ENCODE data around the gene PRKCA. TPM values are rescaled to one million over a fixed set of nuclear protein-coding genes. Genes with fewer than 3 reads are reported as not detected.
"Not testable (repeated sequence)": the region's sequence is repeated elsewhere in the genome, so short reads cannot be mapped to it uniquely, and the experiment has no call there.

Gene PRKCA
- total RNA-seq, 2 donors from 2014 or later: 6.5 to 6.6 TPM

GRCh38 chr17:66487121-66487520, 184.7 kb downstream of the PRKCA start:
- Histone ChIP-seq H3K27me3 (no peaks in the 10 kb centered on the region), H3K36me3 (replicated peaks in 1 of 2; ENCODE audit: insufficient read depth in 1 of 2, low read depth in 2 of 2) (no peaks in the 10 kb centered on the region), H3K9me3 (no peaks in the 10 kb centered on the region), H3K27ac (no peak overlapping the region), H3K4me3 (no peak overlapping the region), H3K4me1 (peaks cover 8% of the 10 kb centered on the region)
- DNase-seq (no peak), ATAC-seq (no peak)
- 90 to 91% methylated on average over 3 of the region's 3 CpGs for WGBS, 2 donors
- TF ChIP-seq POLR2A (IDR thresholded peaks at IDR 0.05) (no peak), CTCF (IDR thresholded peaks at IDR 0.05) (no peak)
- intact Hi-C loops (cut with DNase I): no loop called here

- Histone ChIP-seq H3K27ac (no peak overlapping the region), H3K4me1 (peaks cover 11% of the 10 kb centered on the region), H3K36me3 (replicated peaks in 1 of 2; ENCODE audit: insufficient read depth in 1 of 2, low read depth in 2 of 2) (no peaks in the 10 kb centered on the region), H3K27me3 (no peaks in the 10 kb centered on the region), H3K4me3 (no peak overlapping the region), H3K9me3 (no peaks in the 10 kb centered on the region)
- TF ChIP-seq CTCF (IDR thresholded peaks at IDR 0.05) (no peak), POLR2A (IDR thresholded peaks at IDR 0.05) (no peak)
- ATAC-seq: no peak
- intact Hi-C loops (cut with DNase I): no loop called here
- WGBS, 2 donors: 54 to 58% methylated on average over 5 of the region's 5 CpGs
- no peak for DNase-seq
These were observed 185.6 kb downstream of the PRKCA start for GRCh38 chr17:66487981-66488468.

GRCh38 chr17:66488864-66489263, 186.5 kb downstream of the PRKCA start:
- no peaks in the 10 kb centered on the region for H3K9me3 ChIP-seq
- intact Hi-C loops (cut with DNase I): no loop called here
- TF ChIP-seq CTCF (IDR thresholded peaks at IDR 0.05) (no peak), POLR2A (IDR thresholded peaks at IDR 0.05) (no peak)
- DNase-seq: no peak
- H3K36me3 ChIP-seq (replicated peaks in 1 of 2; ENCODE audit: insufficient read depth in 1 of 2, low read depth in 2 of 2): no peaks in the 10 kb centered on the region
- WGBS, 2 donors: 91 to 93% methylated on average over 4 of the region's 4 CpGs
- no peak overlapping the region for H3K27ac ChIP-seq
- H3K4me1 ChIP-seq: peaks cover 11% of the 10 kb centered on the region
- H3K27me3 ChIP-seq: no peaks in the 10 kb centered on the region
- no peak for ATAC-seq
- no peak overlapping the region for H3K4me3 ChIP-seq

GRCh38 chr17:66489576-66489975, 187.2 kb downstream of the PRKCA start:
- H3K36me3 ChIP-seq (replicated peaks in 1 of 2; ENCODE audit: insufficient read depth in 1 of 2, low read depth in 2 of 2); H3K27me3 ChIP-seq; DNase-seq; ATAC-seq; intact Hi-C loops (cut with DNase I); H3K27ac ChIP-seq; H3K4me3 ChIP-seq; H3K9me3 ChIP-seq: not testable (repeated sequence)
- H3K4me1 ChIP-seq: peaks cover 11% of the 10 kb centered on the region
- WGBS, 2 donors: 91 to 95% methylated on average over 3 of the region's 3 CpGs

- no peak for DNase-seq
- 89 to 90% methylated on average over 2 of the region's 2 CpGs for WGBS, 2 donors
- no peaks in the 10 kb centered on the region for H3K27me3 ChIP-seq
- no peak for ATAC-seq
- H3K4me3 ChIP-seq: no peak overlapping the region
- H3K36me3 ChIP-seq (replicated peaks in 1 of 2; ENCODE audit: insufficient read depth in 1 of 2, low read depth in 2 of 2): no peaks in the 10 kb centered on the region
- TF ChIP-seq CTCF (IDR thresholded peaks at IDR 0.05): no peak
- TF ChIP-seq POLR2A (IDR thresholded peaks at IDR 0.05): no peak
- H3K27ac ChIP-seq: no peak overlapping the region
- intact Hi-C loops (cut with DNase I): no loop called here
- H3K4me1 ChIP-seq: peaks cover 11% of the 10 kb centered on the region
- no peaks in the 10 kb centered on the region for H3K9me3 ChIP-seq
These were observed 188.8 kb downstream of the PRKCA start for GRCh38 chr17:66491213-66491612.
